Small intestine (tissue), 7 donors: ENCODE data around the gene ANOS1. TPM values are rescaled to one million over a fixed set of nuclear protein-coding genes. Genes with fewer than 3 reads are reported as not detected.
"Not testable (repeated sequence)": the region's sequence is repeated elsewhere in the genome, so short reads cannot be mapped to it uniquely, and the experiment has no call there.

Source experiments
- DNase-seq, 2 donors: peaks; one replicate each; pipeline versions ENCODE4 v3.0.0 to v3.0.0-alpha.2; 2013
- FAIRE-seq: peaks from 2 replicates; lab custom pipeline; 2012; peaks lifted over from hg19 to GRCh38; lab: Jason Lieb, UNC
- H3K27ac ChIP-seq, 3 donors: one replicate each; pipeline ENCODE4 v1.5.1; 2013; ENCODE audit warnings: low read length in 2 of 3, mild to moderate bottlenecking in 2 of 3, control low read depth in 1 of 3, inconsistent platforms in 1 of 3, low read depth in 1 of 3, moderate library complexity in 1 of 3
- H3K27me3 ChIP-seq, 3 donors: one replicate each; pipeline ENCODE4 v1.6.1; 2013; ENCODE audit warnings: low read length in 3 of 3, inconsistent platforms in 1 of 3; ENCODE audit not compliant: control insufficient read depth in 3 of 3, insufficient read depth in 3 of 3
- H3K36me3 ChIP-seq, 3 donors: one replicate each; pipeline ENCODE4 v1.6.1; 2013; ENCODE audit warnings: low read length in 3 of 3, inconsistent platforms in 1 of 3, low read depth in 1 of 3, mild to moderate bottlenecking in 1 of 3, moderate library complexity in 1 of 3; ENCODE audit not compliant: control insufficient read depth in 3 of 3, insufficient read depth in 2 of 3
- H3K4me1 ChIP-seq, 3 donors: one replicate each; pipeline ENCODE4 v1.6.1; 2013; ENCODE audit warnings: low read length in 2 of 3, inconsistent platforms in 1 of 3, low read depth in 1 of 3, mild to moderate bottlenecking in 1 of 3, moderate library complexity in 1 of 3; ENCODE audit not compliant: control insufficient read depth in 3 of 3, insufficient read depth in 2 of 3
- H3K4me3 ChIP-seq, 3 donors: one replicate each; pipeline ENCODE4 v1.5.1; 2013; ENCODE audit warnings: low read length in 3 of 3, control low read depth in 1 of 3, inconsistent platforms in 1 of 3, low read depth in 1 of 3, mild to moderate bottlenecking in 1 of 3, moderate library complexity in 1 of 3
- H3K9me3 ChIP-seq, 2 donors: one replicate each; pipeline ENCODE4 v1.6.1; 2013; ENCODE audit warnings: low read depth in 1 of 2, low read length in 1 of 2; ENCODE audit not compliant: control insufficient read depth in 2 of 2, insufficient read depth in 1 of 2
- WGBS, 3 donors: extraction: QIAGEN DNeasy Blood & Tissue Kit; methylation state at CpG; one replicate each; pipeline ENCODE4 v1.1.7; 2013; 5-methylcytosine and 5-hydroxymethylcytosine counted together
- polyA plus RNA-seq, 4 donors: library from polyadenylated mRNA; stranded (reverse) in 3 of 4; unstranded in 1 of 4; fragments of 200-250 nt in 3 of 4; fragments of 120-200 nt in 1 of 4; gene quantifications; one replicate each; pipeline versions ENCODE4 v1.2.1 to v1.2.3, GENCODE V29; 2013
- donor health status: healthy with polysubstance abuse.
- donor health status: control.
- donor health status: control.
- donor health status: Bipolar disorder and iron deficiency.
- donor health status: healthy.

ANOS1 gene
- polyA plus RNA-seq, 4 donors = 0.19 to 0.87 TPM; not detected in 2

- 85 to 90% (median 85%) methylated on average over 3 of the region's 3 CpGs for WGBS, 3 donors
- Histone ChIP-seq H3K9me3 (no peaks in the 10 kb centered on the region), H3K4me1 (no peaks in the 10 kb centered on the region), H3K4me3 (no peak overlapping the region), H3K27me3 (no peaks in the 10 kb centered on the region), H3K36me3 (no peaks in the 10 kb centered on the region), H3K27ac (no peak overlapping the region)
- no peak for DNase-seq
- FAIRE-seq = no peak
Observed at GRCh38 chrX:8576821-8577220, 155.1 kb downstream of the ANOS1 start.

GRCh38 chrX:8565729-8566128, 166.2 kb downstream of the ANOS1 start:
- no peak overlapping the region for H3K4me3 ChIP-seq
- no peaks in the 10 kb centered on the region for H3K4me1 ChIP-seq
- H3K9me3 ChIP-seq = no peaks in the 10 kb centered on the region
- no peaks in the 10 kb centered on the region for H3K27me3 ChIP-seq
- DNase-seq (no peak), FAIRE-seq (no peak)
- no peak overlapping the region for H3K27ac ChIP-seq
- H3K36me3 ChIP-seq = no peaks in the 10 kb centered on the region
- WGBS, 3 donors = 56 to 77% (median 63%) methylated on average over 8 of the region's 8 CpGs

DNA sequence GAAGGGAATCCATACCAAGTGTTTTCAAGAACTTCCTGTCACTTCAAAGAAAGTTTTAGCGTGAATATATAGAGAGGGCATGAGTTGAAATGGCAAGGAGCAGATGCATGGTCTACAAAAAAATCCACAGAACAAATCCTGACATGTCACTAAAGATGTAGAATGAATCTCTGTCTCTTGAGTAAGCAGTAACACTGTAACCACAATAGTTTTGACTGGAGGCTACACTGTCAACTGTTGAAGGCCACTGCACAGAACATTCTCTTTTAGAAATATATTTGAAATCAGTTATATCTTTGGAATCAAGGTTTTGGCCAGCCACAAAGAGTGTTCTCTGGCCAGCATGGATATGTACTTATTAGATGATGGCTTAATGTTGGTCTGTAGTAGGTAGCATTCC, 183.5 kb downstream of the ANOS1 start:
- H3K9me3 ChIP-seq = no peaks in the 10 kb centered on the region
- H3K27ac ChIP-seq = no peak overlapping the region
- H3K36me3 ChIP-seq = no peaks in the 10 kb centered on the region
- DNase-seq (no peak), FAIRE-seq (no peak)
- H3K4me3 ChIP-seq = no peak overlapping the region
- 83 to 96% (median 84%) methylated on average over 1 of the region's 1 CpG for WGBS, 3 donors
- no peaks in the 10 kb centered on the region for H3K4me1 ChIP-seq
- H3K27me3 ChIP-seq = no peaks in the 10 kb centered on the region

DNA sequence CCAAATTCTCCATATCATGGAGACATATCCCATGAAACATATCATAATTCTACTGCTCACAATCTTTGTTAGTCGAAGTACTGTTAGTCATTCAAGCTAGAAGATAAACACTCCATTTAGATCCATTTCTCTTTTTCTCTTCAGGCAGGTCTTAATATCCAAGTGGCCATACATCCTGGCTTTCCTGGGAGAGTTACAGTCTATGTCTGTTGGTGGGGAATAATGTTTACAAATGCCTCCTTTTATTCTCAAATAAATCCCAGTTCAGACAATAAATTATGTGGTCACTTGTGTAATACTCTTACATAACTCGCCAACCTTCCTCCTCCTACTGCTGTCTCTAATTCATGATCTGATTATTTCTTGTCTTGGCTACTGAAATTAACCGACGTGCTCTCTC, 185.2 kb downstream of the ANOS1 start:
- Histone ChIP-seq H3K4me1 (no peaks in the 10 kb centered on the region), H3K36me3 (no peaks in the 10 kb centered on the region), H3K27me3 (no peaks in the 10 kb centered on the region), H3K27ac (no peak overlapping the region), H3K9me3 (no peaks in the 10 kb centered on the region), H3K4me3 (no peak overlapping the region)
- DNase-seq (no peak), FAIRE-seq (no peak)
- 67 to 80% (median 70%) methylated on average over 4 of the region's 4 CpGs for WGBS, 3 donors

DNA sequence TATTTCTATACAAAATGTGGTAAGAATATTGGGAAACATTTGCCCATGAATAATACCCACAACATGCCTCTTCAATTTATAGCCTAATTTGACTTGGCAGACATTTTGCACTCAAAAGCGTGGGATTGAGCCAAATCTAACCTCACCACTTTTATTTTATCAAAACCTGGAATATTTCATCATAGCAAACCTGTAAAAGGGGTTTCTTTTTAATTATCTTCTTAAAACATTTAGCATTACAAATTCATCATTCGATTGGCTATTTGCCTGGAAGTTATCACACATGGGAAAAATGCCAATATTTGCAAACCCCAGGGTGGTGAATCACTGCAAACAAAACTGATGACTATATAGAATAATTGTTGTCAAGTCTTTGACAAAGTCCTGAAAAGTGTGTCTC, 211.1 kb downstream of the ANOS1 start:
- H3K36me3 ChIP-seq = no peaks in the 10 kb centered on the region
- no peak for FAIRE-seq
- H3K4me1 ChIP-seq = no peaks in the 10 kb centered on the region
- H3K9me3 ChIP-seq = no peaks in the 10 kb centered on the region
- H3K27ac ChIP-seq = no peak overlapping the region
- 35 to 63% (median 41%) methylated on average over 2 of the region's 2 CpGs for WGBS, 3 donors
- no peak overlapping the region for H3K4me3 ChIP-seq
- no peaks in the 10 kb centered on the region for H3K27me3 ChIP-seq
- DNase-seq = no peak

DNA sequence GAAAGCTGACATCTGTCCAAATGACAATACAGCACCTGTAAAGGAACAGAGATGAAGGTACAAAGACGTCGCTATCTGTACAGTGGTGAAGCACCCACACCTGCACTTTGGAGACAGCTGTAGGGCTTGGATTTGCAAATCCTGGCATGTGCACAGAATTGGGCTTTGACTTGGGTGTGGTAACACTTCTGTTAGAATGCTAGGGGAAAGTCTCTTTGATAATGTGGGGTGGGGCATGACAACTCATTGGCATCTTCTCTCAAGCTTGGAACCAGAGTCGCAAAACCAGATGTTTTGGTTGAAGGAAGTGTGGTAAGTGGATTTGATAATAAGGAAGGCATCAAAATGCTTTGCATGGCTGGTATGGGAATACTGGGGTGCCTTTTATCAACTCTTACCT, 211.8 kb downstream of the ANOS1 start:
- Histone ChIP-seq H3K36me3 (no peaks in the 10 kb centered on the region), H3K4me1 (no peaks in the 10 kb centered on the region), H3K4me3 (no peak overlapping the region), H3K9me3 (no peaks in the 10 kb centered on the region), H3K27ac (no peak overlapping the region), H3K27me3 (no peaks in the 10 kb centered on the region)
- FAIRE-seq = no peak
- no peak for DNase-seq
- WGBS, 3 donors = 38 to 70% (median 53%) methylated on average over 3 of the region's 3 CpGs

- FAIRE-seq (no peak), DNase-seq (no peak)
- no peak overlapping the region for H3K27ac ChIP-seq
- no peak overlapping the region for H3K4me3 ChIP-seq
- H3K4me1 ChIP-seq = no peaks in the 10 kb centered on the region
- 57 to 65% (median 61%) methylated on average over 6 of the region's 6 CpGs for WGBS, 3 donors
- no peaks in the 10 kb centered on the region for H3K9me3 ChIP-seq
- H3K36me3 ChIP-seq = no peaks in the 10 kb centered on the region
- no peaks in the 10 kb centered on the region for H3K27me3 ChIP-seq
Observed at GRCh38 chrX:8504451-8504850, 227.5 kb downstream of the ANOS1 start.

- not testable (repeated sequence) for H3K4me1 ChIP-seq, H3K27me3 ChIP-seq, H3K36me3 ChIP-seq, H3K4me3 ChIP-seq, H3K27ac ChIP-seq, DNase-seq, H3K9me3 ChIP-seq, FAIRE-seq
- 91 to 98% (median 93%) methylated on average over 14 to 21 of the region's 21 CpGs for WGBS, 3 donors
Observed at GRCh38 chrX:8502101-8502500, 229.8 kb downstream of the ANOS1 start.

- Histone ChIP-seq H3K4me3 (no peak overlapping the region), H3K9me3 (no peaks in the 10 kb centered on the region), H3K27ac (no peak overlapping the region), H3K4me1 (no peaks in the 10 kb centered on the region), H3K27me3 (no peaks in the 10 kb centered on the region), H3K36me3 (no peaks in the 10 kb centered on the region)
- FAIRE-seq (no peak), DNase-seq (no peak)
- 86 to 94% (median 91%) methylated on average over 4 of the region's 4 CpGs for WGBS, 3 donors
Observed at GRCh38 chrX:8500203-8500602, 231.7 kb downstream of the ANOS1 start.
